Heart right ventricle (tissue), 16 donors: ENCODE measurements around the gene SYT3. TPM values are rescaled to one million over a fixed set of nuclear protein-coding genes. Genes with fewer than 3 reads are reported as not detected.

Experiments
- ATAC-seq, 8 donors: fragments of 200-7000 bp; cut with Tn5 transposase; one replicate each; pipeline ENCODE4 v1.9.1; 2020; ENCODE audit warnings: mild to moderate bottlenecking in 8 of 8, moderate library complexity in 8 of 8, moderate number of reproducible peaks in 1 of 8
- DNase-seq, 2 donors: peaks; one replicate each; pipeline ENCODE4 v3.0.0-alpha.2; 2020
- H3K27ac ChIP-seq, 10 donors: fragments of 200-600 bp; sonication (generic) in 2 of 10; one replicate each; pipeline versions ENCODE4 v1.5.0 to v1.8.0; 2020 to 2022; ENCODE audit warnings: mild to moderate bottlenecking in 3 of 10
- H3K27me3 ChIP-seq, 7 donors: fragments of 200-600 bp; one replicate each; pipeline ENCODE4 v1.8.0; 2021 to 2022; ENCODE audit warnings: mild to moderate bottlenecking in 2 of 7
- H3K36me3 ChIP-seq, 9 donors: fragments of 200-600 bp; sonication (generic) in 1 of 9; one replicate each; pipeline versions ENCODE4 v1.5.0 to v1.8.0; 2020 to 2022; ENCODE audit warnings: mild to moderate bottlenecking in 2 of 9
- H3K4me1 ChIP-seq, 9 donors: fragments of 200-600 bp; sonication (generic) in 1 of 9; one replicate each; pipeline versions ENCODE4 v1.5.0 to v1.8.0; 2020 to 2022; ENCODE audit warnings: mild to moderate bottlenecking in 4 of 9
- H3K4me3 ChIP-seq, 10 donors: fragments of 200-600 bp; sonication (generic) in 2 of 10; one replicate each; pipeline versions ENCODE4 v1.5.0 to v1.8.0; 2020 to 2022; ENCODE audit warnings: mild to moderate bottlenecking in 7 of 10, moderate library complexity in 2 of 10
- H3K9me3 ChIP-seq, 11 donors: fragments of 200-600 bp in 10 of 11; sonication (generic) in 2 of 11; one replicate each; pipeline versions ENCODE4 v1.5.0 to v1.8.0; 2013 to 2022; ENCODE audit warnings: mild to moderate bottlenecking in 2 of 11, control low read depth in 1 of 11, moderate library complexity in 1 of 11
- CTCF ChIP-seq, 9 donors: fragments of 200-600 bp; sonication (generic) in 2 of 9; IDR thresholded peaks; one replicate each; pipeline versions ENCODE4 v1.5.0 to v1.8.0; 2021 to 2022; ENCODE audit warnings: antibody characterized with exemption in 9 of 9, mild to moderate bottlenecking in 5 of 9, moderate library complexity in 1 of 9
- WGBS, 2 donors: extraction: QIAGEN DNeasy Blood & Tissue Kit; methylation state at CpG; one replicate each; pipeline ENCODE4 v1.1.7; 2013; ENCODE audit warnings: inconsistent platforms in 1 of 2; 5-methylcytosine and 5-hydroxymethylcytosine counted together
- intact Hi-C, 10 donors: fragments of 100-400 bp; cut with DNase I; formaldehyde crosslinking; loops; one replicate each; pipeline versions ENCODE4 v1.11.1 to v1.14.2; 2022
- polyA plus RNA-seq, 2 donors: library from polyadenylated mRNA; stranded (reverse); fragments of 200-250 nt; gene quantifications; one replicate each; pipeline ENCODE4 v1.2.3, GENCODE V29; 2013
- total RNA-seq, 10 donors: library from RNA; stranded (reverse); fragmentation: NEBNext Ultra II Directional in 3 of 10; extraction: Animal tissue kit (Norgen Biotek cat#: 25700) in 3 of 10; gene quantifications; one replicate each; pipeline versions ENCODE4 v1.2.1 to v1.2.4, GENCODE V29; 2021 to 2023
- donor health status: Arrhythmogenic right ventricular cardiomyopathy.
- donor health status: ischemic (EF 13 %, LVEDD 7.1; RV severe dilation, severe dysfunction).
- donor health status: healthy with polysubstance abuse.
- donor health status: DM: no; HTN: yes; CAD: no.
- donor health status: DM: no; HTN: no; CAD: no.
- donor health status: ischemic (EF 25% LVEDD 6.9; RV normal size, moderate dysfunction).
- donor health status: ischemic (EF 25% LVEDD 5.7; RV mildly dilated, moderate dysfunction).
- donor health status: healthy.
- donor health status: DM: yes; HTN: yes; CAD: no.
- donor health status: Ischemic cardiomyopathy.
- donor health status: ischemic (EF 35%, LVEDD 5.7; RV mildly dilated, moderate dysfunction).
- donor health status: nonischemic (EF 11% LVEDD 7.7; RV severe dilation, severe dysfunction).
- donor health status: DM: yes; HTN: yes; CAD: no.
- donor health status: PGD.
- donor health status: ischemic (EF 29% LVEDD 5.4; RV normal size, mild dysfunction).
- donor health status: nonischemic (EF 23%, LVEDD 6.1; RV moderate dilation, normal function).

The SYT3 gene
- total and polyA plus RNA-seq, 12 donors = 0.04 to 0.49 (median 0.25) TPM; not detected in 8

- WGBS, 2 donors = 83 to 90% methylated on average over 6 of the region's 6 CpGs
- Histone ChIP-seq H3K4me3 (no peak overlapping the region), H3K27ac (no peak overlapping the region), H3K4me1 (peaks cover 0 to 15% (median 7%) of the 10 kb centered on the region in 9 donors), H3K27me3 (peaks cover 3 to 95% (median 85%) of the 10 kb centered on the region in 7 donors), H3K36me3 (no peaks in the 10 kb centered on the region), H3K9me3 (no peaks in the 10 kb centered on the region)
- intact Hi-C loops = no loop called here
- ATAC-seq (no peak), DNase-seq (no peak)
- TF ChIP-seq CTCF (IDR thresholded peaks at IDR 0.05) = no peak
Measured at GRCh38 chr19:50664204-50664603, 24.5 kb upstream of the SYT3 start.

GRCh38 chr19:50663482-50663790, 23.8 kb upstream of the SYT3 start:
- H3K9me3 ChIP-seq = no peaks in the 10 kb centered on the region
- peaks cover 9 to 96% (median 86%) of the 10 kb centered on the region in 7 donors for H3K27me3 ChIP-seq
- DNase-seq (no peak), ATAC-seq (no peak)
- H3K4me3 ChIP-seq = no peak overlapping the region
- no peak overlapping the region for H3K27ac ChIP-seq
- WGBS, 2 donors = 88 to 93% methylated on average over 1 of the region's 1 CpG
- no peak for TF ChIP-seq CTCF (IDR thresholded peaks at IDR 0.05)
- H3K36me3 ChIP-seq = no peaks in the 10 kb centered on the region
- intact Hi-C loops = no loop called here
- peaks cover 0 to 23% (median 14%) of the 10 kb centered on the region in 9 donors for H3K4me1 ChIP-seq

DNA sequence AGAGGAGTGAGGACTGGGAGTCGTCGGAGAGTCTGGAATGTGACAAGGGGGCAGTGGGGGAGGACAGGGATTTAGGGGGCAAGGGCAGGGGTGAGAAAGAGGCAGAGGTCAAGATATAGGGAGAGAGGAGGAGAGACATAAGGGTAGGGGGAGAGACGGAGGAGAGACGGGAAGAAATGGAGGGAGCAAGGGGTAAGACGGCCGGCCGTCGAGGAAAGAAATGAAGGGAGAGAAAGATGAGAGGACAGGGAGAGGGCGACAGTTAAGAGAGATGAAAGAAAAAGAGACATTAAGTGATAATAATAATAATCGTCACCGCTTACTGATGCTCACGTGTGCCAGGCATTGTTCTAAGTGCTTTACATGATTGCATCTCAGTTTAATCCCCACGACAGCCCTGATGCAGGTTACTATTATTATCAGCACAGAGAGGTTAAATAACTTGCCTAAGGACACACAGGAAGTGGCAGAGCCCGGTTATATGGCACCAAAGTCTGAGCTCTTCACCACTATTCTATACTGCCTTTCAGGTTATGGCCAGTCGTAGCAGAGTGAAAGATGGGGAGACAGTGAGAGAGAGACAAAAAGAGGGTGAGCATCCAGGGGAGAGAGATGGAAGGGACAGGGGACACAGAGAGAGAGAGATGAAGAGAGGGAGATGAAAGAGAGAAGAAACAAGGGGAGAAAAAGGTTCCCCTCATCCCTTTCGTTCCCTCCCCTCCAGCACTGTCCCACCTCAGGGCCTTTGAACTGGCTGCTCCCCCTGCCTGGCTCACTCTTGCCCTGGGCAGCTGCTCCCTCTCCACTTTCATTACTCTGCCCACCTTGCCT, 23.2 kb upstream of the SYT3 start:
- ATAC-seq (no peak), DNase-seq (no peak)
- peaks cover 8 to 96% (median 86%) of the 10 kb centered on the region in 7 donors for H3K27me3 ChIP-seq
- no peaks in the 10 kb centered on the region for H3K9me3 ChIP-seq
- 38 to 57% methylated on average over 15 to 16 of the region's 16 CpGs for WGBS, 2 donors
- H3K4me1 ChIP-seq = peaks cover 0 to 29% (median 16%) of the 10 kb centered on the region in 9 donors
- H3K36me3 ChIP-seq = no peaks in the 10 kb centered on the region
- intact Hi-C loops = no loop called here
- no peak overlapping the region for H3K4me3 ChIP-seq
- H3K27ac ChIP-seq = no peak overlapping the region
- no peak for TF ChIP-seq CTCF (IDR thresholded peaks at IDR 0.05)

DNA sequence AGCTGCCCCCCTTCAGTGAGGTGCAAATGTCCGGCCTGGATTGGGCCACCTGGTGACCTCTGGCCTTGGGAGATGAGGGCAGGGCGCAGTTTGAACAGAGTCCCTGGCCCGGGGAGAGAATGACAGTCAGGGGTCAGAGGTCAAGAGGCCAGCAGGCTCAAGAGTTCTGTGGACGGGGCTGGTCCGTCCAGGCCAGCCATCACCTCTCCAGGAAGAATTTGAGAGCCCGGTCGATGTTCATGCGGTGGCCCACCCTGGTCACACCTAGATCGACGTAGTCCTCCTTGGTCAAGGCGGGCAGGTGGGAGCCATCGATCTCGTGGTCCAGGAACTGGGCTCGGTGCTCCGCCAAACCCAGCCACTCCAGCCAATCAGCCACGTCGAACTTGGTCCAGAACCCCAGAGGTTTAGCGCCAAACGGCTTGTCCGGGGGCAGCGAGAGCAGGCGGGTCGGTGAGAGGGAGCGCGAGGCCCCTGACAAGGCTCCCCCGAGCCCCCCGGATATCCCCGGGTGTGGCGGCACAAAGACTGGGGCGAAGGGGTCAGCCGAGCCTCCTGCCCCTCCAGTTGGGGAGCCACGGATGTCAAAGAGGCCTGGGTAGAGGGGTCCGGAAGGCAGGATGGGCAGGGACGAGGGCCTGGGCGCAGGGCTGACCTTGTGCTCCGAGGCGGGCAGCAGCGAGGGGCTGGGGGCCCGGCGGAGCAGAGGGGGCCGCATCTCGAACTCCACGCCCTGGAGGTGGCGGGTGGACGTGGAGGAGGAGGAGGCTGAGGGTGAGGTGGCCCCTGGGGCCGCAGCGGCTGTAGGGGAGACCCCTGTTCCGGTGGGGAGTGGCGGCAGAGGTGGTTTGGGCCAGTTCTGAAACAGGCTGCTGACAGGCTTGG, 22.3 kb upstream of the SYT3 start:
- intact Hi-C loops = no loop called here
- peaks cover 0 to 25% (median 16%) of the 10 kb centered on the region in 9 donors for H3K4me1 ChIP-seq
- no peak for TF ChIP-seq CTCF (IDR thresholded peaks at IDR 0.05)
- peaks cover 5 to 93% (median 85%) of the 10 kb centered on the region in 7 donors for H3K27me3 ChIP-seq
- H3K9me3 ChIP-seq = no peaks in the 10 kb centered on the region
- DNase-seq = no peak
- H3K27ac ChIP-seq = no peak overlapping the region
- ATAC-seq = no peak
- no peak overlapping the region for H3K4me3 ChIP-seq
- 53 to 63% methylated on average over 49 of the region's 49 CpGs for WGBS, 2 donors
- no peaks in the 10 kb centered on the region for H3K36me3 ChIP-seq
